Measurements from ENCODE around the gene RRAGB.
"Not testable (repeated sequence)": the region's sequence is repeated elsewhere in the genome, so short reads cannot be mapped to it uniquely, and the experiment has no call there.

RRAGB gene

GRCh38 chrX:55738969-55739368 is 21.4 kb downstream of the RRAGB start:
- TF ChIP-seq CTCF (IDR thresholded peaks at IDR 0.05; ENCODE audit: borderline replicate concordance, control extremely low read depth, extremely low read depth, insufficient read depth, missing control alignments) = no peak
- in situ Hi-C loops (cut with MboI; ENCODE audit: low sequenced_read_pairs, unreplicated experiment) = no loop called here
- DNase-seq (ENCODE audit: low spot score) = no peak

- TF ChIP-seq CTCF (IDR thresholded peaks at IDR 0.05; ENCODE audit: borderline replicate concordance, control extremely low read depth, extremely low read depth, insufficient read depth, missing control alignments) = no peak
- in situ Hi-C loops (cut with MboI; ENCODE audit: low sequenced_read_pairs, unreplicated experiment) = no loop called here
Measured at GRCh38 chrX:55742649-55743048, 25.1 kb downstream of the RRAGB start.

GRCh38 chrX:55748463-55748862 is 30.9 kb downstream of the RRAGB start:
- in situ Hi-C loops (cut with MboI; ENCODE audit: low sequenced_read_pairs, unreplicated experiment); DNase-seq (ENCODE audit: low spot score): not testable (repeated sequence)

More at GRCh38 chrX:55742649-55743048, 25.1 kb downstream of the RRAGB start:
- no peak for DNase-seq (ENCODE audit: low spot score)

GRCh38 chrX:55750256-55750655 is 32.7 kb downstream of the RRAGB start:
- no peak for TF ChIP-seq CTCF (IDR thresholded peaks at IDR 0.05; ENCODE audit: borderline replicate concordance, control extremely low read depth, extremely low read depth, insufficient read depth, missing control alignments)
- in situ Hi-C loops (cut with MboI; ENCODE audit: low sequenced_read_pairs, unreplicated experiment) = no loop called here
- DNase-seq (ENCODE audit: low spot score) = no peak

- peak; percentile 41 for DNase-seq (ENCODE audit: low spot score)
- in situ Hi-C loops (cut with MboI; ENCODE audit: low sequenced_read_pairs, unreplicated experiment) = no loop called here
- no peak for TF ChIP-seq CTCF (IDR thresholded peaks at IDR 0.05; ENCODE audit: borderline replicate concordance, control extremely low read depth, extremely low read depth, insufficient read depth, missing control alignments)
Measured at GRCh38 chrX:55754861-55755294, 37.3 kb downstream of the RRAGB start.

GRCh38 chrX:55758033-55758432 is 40.5 kb downstream of the RRAGB start:
- in situ Hi-C loops (cut with MboI; ENCODE audit: low sequenced_read_pairs, unreplicated experiment) = no loop called here
- no peak for DNase-seq (ENCODE audit: low spot score)
- no peak for TF ChIP-seq CTCF (IDR thresholded peaks at IDR 0.05; ENCODE audit: borderline replicate concordance, control extremely low read depth, extremely low read depth, insufficient read depth, missing control alignments)

GRCh38 chrX:55759478-55759877 is 41.9 kb downstream of the RRAGB start:
- no peak for DNase-seq (ENCODE audit: low spot score)
- in situ Hi-C loops (cut with MboI; ENCODE audit: low sequenced_read_pairs, unreplicated experiment) = no loop called here
- TF ChIP-seq CTCF (IDR thresholded peaks at IDR 0.05; ENCODE audit: borderline replicate concordance, control extremely low read depth, extremely low read depth, insufficient read depth, missing control alignments) = no peak

Data from GM13976 (cell line).